DMS79 (cell line): ENCODE measurements around the gene CDKAL1.
"Not testable (repeated sequence)": the region's sequence is repeated elsewhere in the genome, so short reads cannot be mapped to it uniquely, and the experiment has no call there.

Source experiments
- DNase-seq: peaks from one replicate; lab custom pipeline; 2025; lab: John Stamatoyannopoulos, UW

Gene CDKAL1

GRCh38 chr6:20640181-20640580 lies 105.9 kb downstream of the CDKAL1 start:
- no peak for DNase-seq

- no peak for DNase-seq
These were observed 108.2 kb downstream of the CDKAL1 start for GRCh38 chr6:20642441-20642840.

- DNase-seq: no peak
These were observed 110.6 kb downstream of the CDKAL1 start for GRCh38 chr6:20644667-20645370.

- not testable (repeated sequence) for DNase-seq
These were observed 111.3 kb downstream of the CDKAL1 start for GRCh38 chr6:20645572-20645971.

- no peak for DNase-seq
These were observed 113.3 kb downstream of the CDKAL1 start for GRCh38 chr6:20647585-20647984.

GRCh38 chr6:20649696-20650470 lies 115.6 kb downstream of the CDKAL1 start:
- DNase-seq: not testable (repeated sequence)

GRCh38 chr6:20652299-20653084 lies 118.2 kb downstream of the CDKAL1 start:
- DNase-seq: no peak

GRCh38 chr6:20653085-20653479 lies 118.8 kb downstream of the CDKAL1 start:
- DNase-seq: no peak

GRCh38 chr6:20655317-20655716 lies 121.1 kb downstream of the CDKAL1 start:
- no peak for DNase-seq

- DNase-seq: no peak
These were observed 123.1 kb downstream of the CDKAL1 start for GRCh38 chr6:20657274-20657800.

GRCh38 chr6:20658053-20658452 lies 123.8 kb downstream of the CDKAL1 start:
- no peak for DNase-seq

- no peak for DNase-seq
These were observed 124.3 kb downstream of the CDKAL1 start for GRCh38 chr6:20658516-20658915.

- DNase-seq: peak; percentile 27
These were observed 126.3 kb downstream of the CDKAL1 start for GRCh38 chr6:20660534-20660933.

GRCh38 chr6:20661721-20662120 lies 127.5 kb downstream of the CDKAL1 start:
- peak; percentile 24 for DNase-seq

GRCh38 chr6:20664250-20664649 lies 130.0 kb downstream of the CDKAL1 start:
- peak; percentile 86 for DNase-seq

- DNase-seq: no peak
These were observed 131.0 kb downstream of the CDKAL1 start for GRCh38 chr6:20665290-20665689.

- DNase-seq: no peak
These were observed 135.5 kb downstream of the CDKAL1 start for GRCh38 chr6:20669571-20670314.

- DNase-seq: no peak
These were observed 136.5 kb downstream of the CDKAL1 start for GRCh38 chr6:20670750-20671149.

GRCh38 chr6:20672038-20672437 lies 137.8 kb downstream of the CDKAL1 start:
- no peak for DNase-seq

GRCh38 chr6:20673458-20673857 lies 139.2 kb downstream of the CDKAL1 start:
- DNase-seq: no peak

GRCh38 chr6:20674664-20675063 lies 140.4 kb downstream of the CDKAL1 start:
- DNase-seq: no peak
